HFFc6 (cell line): Measurements from ENCODE around the gene DCUN1D2. TPM values are rescaled to one million over a fixed set of nuclear protein-coding genes. Genes with fewer than 3 reads are reported as not detected.
"Not testable (repeated sequence)": the region's sequence is repeated elsewhere in the genome, so short reads cannot be mapped to it uniquely, and the experiment has no call there.

Experiments used
- DNase-seq: peaks from one replicate; pipeline ENCODE4 v3.0.0-alpha.2; 2018
- H3K27ac Mint-ChIP-seq: 2 replicates; pipeline ENCODE4 v1.8.0; 2020; ENCODE audit warnings: mild to moderate bottlenecking, mixed read lengths
- H3K27me3 Mint-ChIP-seq: 2 replicates; pipeline ENCODE4 v1.8.0; 2021; ENCODE audit warnings: mild to moderate bottlenecking, moderate library complexity, mixed read lengths; ENCODE audit not compliant: insufficient read depth
- H3K36me3 Mint-ChIP-seq: 2 replicates; pipeline ENCODE4 v1.8.0; 2021; ENCODE audit warnings: low read depth, mixed read lengths
- H3K4me1 Mint-ChIP-seq: 2 replicates; pipeline ENCODE4 v1.8.0; 2020; ENCODE audit warnings: low read depth, mixed read lengths
- H3K4me3 Mint-ChIP-seq: 2 replicates; pipeline ENCODE4 v1.8.0; 2020; ENCODE audit warnings: mild to moderate bottlenecking, moderate library complexity, mixed read lengths
- H3K9me3 Mint-ChIP-seq: 2 replicates; pipeline ENCODE4 v1.8.0; 2020; ENCODE audit warnings: mild to moderate bottlenecking, mixed read lengths
- total RNA-seq, 6 experiments: library from RNA; stranded (reverse); fragmentation: NEBNext Ultra II Directional; extraction: Animal tissue kit (Norgen Biotek cat#: 25700); gene quantifications; 2 replicates in 1 of 6; 3 replicates in 5 of 6; pipeline ENCODE4 v1.2.3, GENCODE V29; 2021
- TF ChIP-seq, protein P1 (sequence below): fragments of 200-600 bp; sonication (generic); IDR thresholded peaks from 2 replicates; pipeline ENCODE4 v1.5.0; 2021; ENCODE audit warnings: antibody characterized with exemption, mild to moderate bottlenecking

The DCUN1D2 gene
- total RNA-seq, 6 experiments from 2014 or later: 7.6 to 9.3 (median 9.0) TPM

- no peaks in the 10 kb centered on the region for H3K27me3 Mint-ChIP-seq
- peaks cover 51% of the 10 kb centered on the region for H3K36me3 Mint-ChIP-seq
- peaks cover 1% of the 10 kb centered on the region; the same call in 1 of the 2 replicates for H3K4me1 Mint-ChIP-seq
- no peak overlapping the region for H3K4me3 Mint-ChIP-seq
- DNase-seq: no peak
- no peaks in the 10 kb centered on the region for H3K9me3 Mint-ChIP-seq
- TF ChIP-seq, protein P1, sequence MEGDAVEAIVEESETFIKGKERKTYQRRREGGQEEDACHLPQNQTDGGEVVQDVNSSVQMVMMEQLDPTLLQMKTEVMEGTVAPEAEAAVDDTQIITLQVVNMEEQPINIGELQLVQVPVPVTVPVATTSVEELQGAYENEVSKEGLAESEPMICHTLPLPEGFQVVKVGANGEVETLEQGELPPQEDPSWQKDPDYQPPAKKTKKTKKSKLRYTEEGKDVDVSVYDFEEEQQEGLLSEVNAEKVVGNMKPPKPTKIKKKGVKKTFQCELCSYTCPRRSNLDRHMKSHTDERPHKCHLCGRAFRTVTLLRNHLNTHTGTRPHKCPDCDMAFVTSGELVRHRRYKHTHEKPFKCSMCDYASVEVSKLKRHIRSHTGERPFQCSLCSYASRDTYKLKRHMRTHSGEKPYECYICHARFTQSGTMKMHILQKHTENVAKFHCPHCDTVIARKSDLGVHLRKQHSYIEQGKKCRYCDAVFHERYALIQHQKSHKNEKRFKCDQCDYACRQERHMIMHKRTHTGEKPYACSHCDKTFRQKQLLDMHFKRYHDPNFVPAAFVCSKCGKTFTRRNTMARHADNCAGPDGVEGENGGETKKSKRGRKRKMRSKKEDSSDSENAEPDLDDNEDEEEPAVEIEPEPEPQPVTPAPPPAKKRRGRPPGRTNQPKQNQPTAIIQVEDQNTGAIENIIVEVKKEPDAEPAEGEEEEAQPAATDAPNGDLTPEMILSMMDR: no peak
- H3K27ac Mint-ChIP-seq: no peak overlapping the region
These were observed 18.0 kb downstream of the DCUN1D2 start for GRCh38 chr13:113472355-113473025.

DNA sequence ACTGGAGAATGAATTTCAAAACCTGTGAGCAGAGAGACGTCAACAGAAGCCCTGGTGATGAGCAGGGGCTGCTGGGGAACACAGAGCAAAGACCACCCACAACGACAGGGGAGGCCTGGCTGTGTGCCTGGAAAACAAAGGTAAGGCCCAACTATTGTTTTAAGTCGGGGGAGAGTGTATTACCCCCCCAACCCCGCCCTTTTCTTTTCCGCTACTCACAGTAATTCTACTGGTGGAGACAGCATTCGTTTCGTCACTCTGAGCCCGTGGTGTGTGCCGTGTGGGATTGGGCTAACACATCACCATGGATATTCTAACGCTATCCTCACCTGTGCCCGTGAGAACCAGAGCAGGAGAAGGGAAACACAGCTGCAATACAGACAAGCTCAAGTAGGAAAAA is 18.7 kb downstream of the DCUN1D2 start:
- Mint-ChIP-seq H3K27me3 (no peaks in the 10 kb centered on the region), H3K4me1 (no peaks in the 10 kb centered on the region), H3K36me3 (peaks cover 47% of the 10 kb centered on the region), H3K4me3 (no peak overlapping the region), H3K27ac (no peak overlapping the region), H3K9me3 (no peaks in the 10 kb centered on the region)
- TF ChIP-seq, protein P1: no peak
- no peak for DNase-seq

DNA sequence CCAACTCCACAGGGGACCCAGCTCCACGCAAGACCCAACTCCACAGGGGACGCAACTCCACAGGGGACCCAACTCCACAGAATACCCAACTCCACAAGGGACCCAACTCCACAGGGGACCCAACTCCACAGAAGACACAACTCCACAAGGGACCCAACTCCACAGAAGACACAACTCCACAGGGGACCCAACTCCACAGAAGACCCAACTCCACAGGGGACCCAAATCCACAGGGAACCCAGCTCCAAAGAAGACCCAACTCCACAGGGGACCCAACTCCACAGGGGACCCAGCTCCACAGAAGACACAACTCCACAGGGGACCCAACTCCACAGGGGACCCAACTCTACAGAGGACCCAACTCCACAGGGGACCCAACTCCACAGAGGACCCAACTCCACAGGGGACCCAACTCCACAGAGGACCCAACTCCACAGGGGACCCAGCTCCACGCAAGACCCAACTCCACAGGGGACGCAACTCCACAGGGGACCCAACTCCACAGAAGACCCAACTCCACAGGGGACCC is 19.8 kb downstream of the DCUN1D2 start:
- peaks cover 37% of the 10 kb centered on the region for H3K36me3 Mint-ChIP-seq
- H3K4me3 Mint-ChIP-seq, DNase-seq, H3K27me3 Mint-ChIP-seq, H3K27ac Mint-ChIP-seq, H3K4me1 Mint-ChIP-seq, H3K9me3 Mint-ChIP-seq: not testable (repeated sequence)

DNA sequence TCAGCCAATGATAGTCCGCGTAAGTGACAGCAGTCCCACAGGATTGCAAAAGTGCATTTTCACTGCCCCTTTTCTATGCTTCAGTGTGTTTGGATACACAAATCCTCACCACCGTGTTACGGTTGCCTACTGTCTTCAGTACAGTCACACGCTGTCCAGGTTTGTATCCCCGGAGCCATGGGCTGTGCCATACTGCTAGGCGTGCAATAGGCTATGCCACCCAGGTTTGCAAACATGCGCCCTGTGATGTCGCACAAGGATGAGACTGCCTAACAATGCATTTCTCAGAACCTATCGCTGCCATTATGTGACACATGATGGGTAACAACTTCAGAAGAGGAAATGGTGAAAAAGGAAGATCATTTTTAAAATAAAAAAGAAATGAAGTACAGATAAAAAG is 20.4 kb downstream of the DCUN1D2 start:
- Mint-ChIP-seq H3K9me3 (no peaks in the 10 kb centered on the region), H3K27ac (no peak overlapping the region), H3K4me3 (no peak overlapping the region), H3K4me1 (no peaks in the 10 kb centered on the region), H3K36me3 (peaks cover 31% of the 10 kb centered on the region), H3K27me3 (no peaks in the 10 kb centered on the region)
- TF ChIP-seq, protein P1: no peak
- DNase-seq: no peak

DNA sequence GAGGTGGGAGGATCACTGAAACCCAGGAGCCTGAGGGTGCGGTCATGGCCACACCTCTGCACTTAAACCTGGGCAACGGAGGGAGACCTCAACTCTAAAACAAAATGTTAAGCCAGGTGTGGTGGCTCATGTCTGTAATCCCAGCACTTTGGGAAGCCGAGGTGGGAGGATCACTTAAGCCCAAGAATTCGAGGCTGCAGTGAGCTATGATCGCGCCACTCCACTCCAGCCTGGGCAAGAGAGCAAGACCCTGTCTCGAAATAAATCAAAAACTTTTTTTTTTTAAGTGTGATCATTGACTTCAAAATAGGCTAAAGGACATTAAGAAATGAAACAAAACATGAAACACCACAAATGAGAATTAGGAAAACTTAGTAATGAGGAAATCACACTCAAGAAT is 20.9 kb downstream of the DCUN1D2 start:
- Mint-ChIP-seq H3K36me3 (peaks cover 26% of the 10 kb centered on the region), H3K9me3 (no peaks in the 10 kb centered on the region), H3K4me1 (no peaks in the 10 kb centered on the region), H3K4me3 (no peak overlapping the region), H3K27ac (no peak overlapping the region), H3K27me3 (no peaks in the 10 kb centered on the region)
- DNase-seq: no peak
- TF ChIP-seq, protein P1: no peak

DNA sequence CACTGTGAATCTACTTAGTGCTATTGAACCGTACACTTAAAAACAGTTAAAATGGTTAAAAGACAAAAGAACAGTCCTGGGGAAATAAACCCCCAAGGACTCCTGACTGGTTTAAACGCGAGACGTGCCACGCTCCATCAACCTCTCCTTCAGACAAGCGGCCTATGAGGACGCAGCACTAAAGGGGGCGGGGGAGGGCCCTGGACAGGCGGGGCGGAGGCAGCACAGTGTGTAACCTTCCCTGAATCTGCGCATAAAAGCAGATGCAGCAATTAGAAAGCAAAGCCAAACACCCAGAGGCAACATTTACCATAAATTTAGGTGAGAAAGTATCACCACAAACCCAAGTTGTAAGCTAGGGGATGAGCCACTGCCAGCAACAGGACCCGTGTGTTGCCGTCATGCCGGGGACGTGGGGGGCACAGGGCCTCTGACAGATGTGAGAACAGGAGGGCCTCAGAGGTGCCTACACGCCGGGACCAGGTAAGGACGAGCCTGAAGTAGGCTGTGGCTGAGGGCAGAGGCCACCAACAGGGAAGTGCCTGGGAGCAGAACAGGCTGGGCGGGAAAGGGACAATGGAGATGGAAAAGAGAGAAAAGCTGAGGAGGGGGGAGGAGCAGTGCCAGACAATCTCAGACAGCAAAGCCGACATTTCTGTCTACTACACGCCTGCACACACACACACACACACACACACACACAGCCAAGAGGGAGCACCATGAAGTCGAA is 21.9 kb downstream of the DCUN1D2 start:
- Mint-ChIP-seq H3K27ac (no peak overlapping the region), H3K4me3 (no peak overlapping the region), H3K27me3 (no peaks in the 10 kb centered on the region), H3K4me1 (no peaks in the 10 kb centered on the region), H3K36me3 (peaks cover 17% of the 10 kb centered on the region), H3K9me3 (no peaks in the 10 kb centered on the region)
- TF ChIP-seq, protein P1: no peak
- DNase-seq: no peak
